GM21390 (cell line): Measurements from ENCODE around the gene PARP1.
"Not testable (repeated sequence)": the region's sequence is repeated elsewhere in the genome, so short reads cannot be mapped to it uniquely, and the experiment has no call there.

ENCODE experiments used
- ATAC-seq: cut with Tn5 transposase; IDR thresholded peaks from one replicate; pipeline ENCODE4 v1.9.1; 2021; ENCODE audit not compliant: unreplicated experiment

The PARP1 gene

GRCh38 chr1:226355016-226355415 lies 52.9 kb downstream of the PARP1 start:
- no peak for ATAC-seq

GRCh38 chr1:226353698-226354525 lies 54.0 kb downstream of the PARP1 start:
- no peak for ATAC-seq

GRCh38 chr1:226351709-226352108 lies 56.2 kb downstream of the PARP1 start:
- no peak for ATAC-seq

GRCh38 chr1:226350519-226350865 lies 57.4 kb downstream of the PARP1 start:
- ATAC-seq, result no peak

GRCh38 chr1:226349801-226350518 lies 57.9 kb downstream of the PARP1 start:
- peak; percentile 54 for ATAC-seq

- ATAC-seq, result no peak
These were observed 58.8 kb downstream of the PARP1 start for GRCh38 chr1:226349081-226349480.

- no peak for ATAC-seq
These were observed 63.2 kb downstream of the PARP1 start for GRCh38 chr1:226344441-226345259.

- ATAC-seq, result no peak
These were observed 65.2 kb downstream of the PARP1 start for GRCh38 chr1:226342656-226343055.

- not testable (repeated sequence) for ATAC-seq
These were observed 67.8 kb downstream of the PARP1 start for GRCh38 chr1:226340111-226340510.

GRCh38 chr1:226337276-226337875 lies 70.5 kb downstream of the PARP1 start:
- no peak for ATAC-seq

- ATAC-seq, result no peak
These were observed 72.2 kb downstream of the PARP1 start for GRCh38 chr1:226335661-226336060.

- no peak for ATAC-seq
These were observed 74.9 kb downstream of the PARP1 start for GRCh38 chr1:226332947-226333346.

- ATAC-seq, result no peak
These were observed 78.7 kb downstream of the PARP1 start for GRCh38 chr1:226329237-226329636.

- no peak for ATAC-seq
These were observed 80.1 kb downstream of the PARP1 start for GRCh38 chr1:226327761-226328162.

GRCh38 chr1:226325178-226325577 lies 82.7 kb downstream of the PARP1 start:
- ATAC-seq, result no peak

- no peak for ATAC-seq
These were observed 83.4 kb downstream of the PARP1 start for GRCh38 chr1:226324479-226324878.

GRCh38 chr1:226322986-226323385 lies 84.9 kb downstream of the PARP1 start:
- no peak for ATAC-seq

GRCh38 chr1:226320930-226321329 lies 87.0 kb downstream of the PARP1 start:
- ATAC-seq, result no peak

- ATAC-seq, result no peak
These were observed 89.4 kb downstream of the PARP1 start for GRCh38 chr1:226318471-226318870.

- ATAC-seq, result no peak
These were observed 93.8 kb downstream of the PARP1 start for GRCh38 chr1:226314055-226314454.

- ATAC-seq, result no peak
These were observed 95.8 kb downstream of the PARP1 start for GRCh38 chr1:226312065-226312464.
